ENCODE measurements around the gene MOB2.

DNA sequence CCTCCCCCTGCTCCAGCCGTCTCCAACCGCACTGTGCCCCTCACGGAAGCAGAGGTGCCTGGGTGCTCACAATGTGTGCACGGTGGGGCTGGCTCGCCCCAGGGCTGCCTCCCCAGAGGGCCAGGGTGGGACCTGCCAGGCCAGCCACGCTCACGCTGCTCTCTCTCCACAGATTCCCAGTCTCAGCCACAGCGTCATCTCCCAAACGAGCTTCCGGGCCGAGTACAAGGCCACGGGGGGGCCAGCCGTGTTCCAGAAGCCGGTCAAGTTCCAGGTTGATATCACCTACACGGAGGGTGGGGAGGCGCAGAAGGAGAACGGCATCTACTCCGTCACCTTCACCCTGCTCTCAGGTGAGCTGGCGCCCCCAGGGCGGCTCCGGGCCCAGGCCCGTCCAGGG is 30.4 kb downstream of the MOB2 start:
- TF ChIP-seq, protein P1, sequence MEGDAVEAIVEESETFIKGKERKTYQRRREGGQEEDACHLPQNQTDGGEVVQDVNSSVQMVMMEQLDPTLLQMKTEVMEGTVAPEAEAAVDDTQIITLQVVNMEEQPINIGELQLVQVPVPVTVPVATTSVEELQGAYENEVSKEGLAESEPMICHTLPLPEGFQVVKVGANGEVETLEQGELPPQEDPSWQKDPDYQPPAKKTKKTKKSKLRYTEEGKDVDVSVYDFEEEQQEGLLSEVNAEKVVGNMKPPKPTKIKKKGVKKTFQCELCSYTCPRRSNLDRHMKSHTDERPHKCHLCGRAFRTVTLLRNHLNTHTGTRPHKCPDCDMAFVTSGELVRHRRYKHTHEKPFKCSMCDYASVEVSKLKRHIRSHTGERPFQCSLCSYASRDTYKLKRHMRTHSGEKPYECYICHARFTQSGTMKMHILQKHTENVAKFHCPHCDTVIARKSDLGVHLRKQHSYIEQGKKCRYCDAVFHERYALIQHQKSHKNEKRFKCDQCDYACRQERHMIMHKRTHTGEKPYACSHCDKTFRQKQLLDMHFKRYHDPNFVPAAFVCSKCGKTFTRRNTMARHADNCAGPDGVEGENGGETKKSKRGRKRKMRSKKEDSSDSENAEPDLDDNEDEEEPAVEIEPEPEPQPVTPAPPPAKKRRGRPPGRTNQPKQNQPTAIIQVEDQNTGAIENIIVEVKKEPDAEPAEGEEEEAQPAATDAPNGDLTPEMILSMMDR (IDR thresholded peaks at IDR 0.05) = no peak
- TF ChIP-seq POLR2A (IDR thresholded peaks at IDR 0.05) = no peak

Data from ovary (tissue), 3 donors.